ENCODE results near the gene WDFY3.

WDFY3 gene, protein sequence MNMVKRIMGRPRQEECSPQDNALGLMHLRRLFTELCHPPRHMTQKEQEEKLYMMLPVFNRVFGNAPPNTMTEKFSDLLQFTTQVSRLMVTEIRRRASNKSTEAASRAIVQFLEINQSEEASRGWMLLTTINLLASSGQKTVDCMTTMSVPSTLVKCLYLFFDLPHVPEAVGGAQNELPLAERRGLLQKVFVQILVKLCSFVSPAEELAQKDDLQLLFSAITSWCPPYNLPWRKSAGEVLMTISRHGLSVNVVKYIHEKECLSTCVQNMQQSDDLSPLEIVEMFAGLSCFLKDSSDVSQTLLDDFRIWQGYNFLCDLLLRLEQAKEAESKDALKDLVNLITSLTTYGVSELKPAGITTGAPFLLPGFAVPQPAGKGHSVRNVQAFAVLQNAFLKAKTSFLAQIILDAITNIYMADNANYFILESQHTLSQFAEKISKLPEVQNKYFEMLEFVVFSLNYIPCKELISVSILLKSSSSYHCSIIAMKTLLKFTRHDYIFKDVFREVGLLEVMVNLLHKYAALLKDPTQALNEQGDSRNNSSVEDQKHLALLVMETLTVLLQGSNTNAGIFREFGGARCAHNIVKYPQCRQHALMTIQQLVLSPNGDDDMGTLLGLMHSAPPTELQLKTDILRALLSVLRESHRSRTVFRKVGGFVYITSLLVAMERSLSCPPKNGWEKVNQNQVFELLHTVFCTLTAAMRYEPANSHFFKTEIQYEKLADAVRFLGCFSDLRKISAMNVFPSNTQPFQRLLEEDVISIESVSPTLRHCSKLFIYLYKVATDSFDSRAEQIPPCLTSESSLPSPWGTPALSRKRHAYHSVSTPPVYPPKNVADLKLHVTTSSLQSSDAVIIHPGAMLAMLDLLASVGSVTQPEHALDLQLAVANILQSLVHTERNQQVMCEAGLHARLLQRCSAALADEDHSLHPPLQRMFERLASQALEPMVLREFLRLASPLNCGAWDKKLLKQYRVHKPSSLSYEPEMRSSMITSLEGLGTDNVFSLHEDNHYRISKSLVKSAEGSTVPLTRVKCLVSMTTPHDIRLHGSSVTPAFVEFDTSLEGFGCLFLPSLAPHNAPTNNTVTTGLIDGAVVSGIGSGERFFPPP (N-terminal part only)

DNA sequence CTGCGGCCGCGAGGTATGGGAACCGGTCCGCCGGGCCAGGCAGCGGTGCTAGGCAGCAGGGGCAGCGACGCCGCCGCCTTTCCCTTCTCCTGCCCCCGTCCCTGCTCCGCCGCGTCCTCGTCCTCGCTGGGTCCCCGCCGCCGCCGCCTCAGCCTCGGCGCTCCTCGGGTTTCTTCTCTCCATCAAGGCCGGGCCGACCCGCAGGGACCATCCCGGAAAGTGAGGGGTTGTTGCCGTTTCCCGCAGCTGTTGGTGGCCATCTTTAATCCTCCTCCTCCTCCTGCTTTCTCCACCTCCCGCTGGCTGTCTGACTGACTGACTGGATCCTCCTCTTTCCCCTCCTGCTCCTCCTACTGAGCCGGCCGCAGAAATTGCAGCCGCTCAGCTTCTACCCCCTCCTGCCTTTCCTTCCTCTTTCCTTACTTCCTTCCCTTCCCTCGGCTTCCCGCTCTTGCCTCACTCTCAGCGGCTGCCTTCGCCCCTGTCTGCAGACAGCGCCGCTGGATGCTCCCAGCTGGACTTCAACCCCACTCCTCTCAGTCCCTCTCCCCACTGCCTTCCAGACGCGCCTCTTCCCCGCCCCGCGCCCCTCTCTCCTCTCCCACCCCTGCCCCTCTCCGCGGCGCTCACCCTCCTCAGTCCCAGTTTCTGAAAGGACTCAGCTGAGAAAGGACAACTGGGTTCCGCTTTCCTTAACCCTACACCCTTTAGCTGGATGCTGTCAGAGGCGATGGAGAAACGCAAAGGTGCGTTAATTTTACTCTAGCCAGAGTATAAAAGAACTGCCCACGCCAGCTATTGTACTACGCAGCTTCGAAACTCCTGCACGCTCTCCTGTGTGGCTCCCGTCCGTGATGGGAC lies at the start of gene WDFY3:
Gene WDFY3 (minus strand): TSS at position 309 of the 861 bp plus-strand sequence. CDS start 106,099 bp downstream, outside the sequence.
- Histone ChIP-seq H2AFZ (ENCODE audit: low read depth) (peak within 1 kb of the TSS; percentile 91), H4K20me1 (ENCODE audit: insufficient read depth) (no peaks in the 10 kb centered on the region), H3K4me2 (peak within 1 kb of the TSS; percentile 79), H3K27me3 (ENCODE audit: insufficient read depth, low read depth) (no peaks in the 10 kb centered on the region), H3K4me3 (IDR thresholded peaks at IDR 0.05; ENCODE audit: insufficient read depth, low read depth, low read length) (peak within 1 kb of the TSS; percentile 53), H3K9ac (peak within 1 kb of the TSS; percentile 71), H3K79me2 (ENCODE audit: insufficient read depth, low read depth) (peaks cover 22% of the 10 kb centered on the region), H3K4me1 (ENCODE audit: low read depth, poor library complexity, severe bottlenecking) (peaks cover 22% of the 10 kb centered on the region), H3K27ac (peak within 1 kb of the TSS; percentile 23; the same call in 1 of the 2 replicates), H3K36me3 (ENCODE audit: insufficient read depth) (no peaks in the 10 kb centered on the region)
- no peak for TF ChIP-seq CTCF (conservative IDR thresholded peaks at IDR 0.05; ENCODE audit: low read depth, low read length)

DNA sequence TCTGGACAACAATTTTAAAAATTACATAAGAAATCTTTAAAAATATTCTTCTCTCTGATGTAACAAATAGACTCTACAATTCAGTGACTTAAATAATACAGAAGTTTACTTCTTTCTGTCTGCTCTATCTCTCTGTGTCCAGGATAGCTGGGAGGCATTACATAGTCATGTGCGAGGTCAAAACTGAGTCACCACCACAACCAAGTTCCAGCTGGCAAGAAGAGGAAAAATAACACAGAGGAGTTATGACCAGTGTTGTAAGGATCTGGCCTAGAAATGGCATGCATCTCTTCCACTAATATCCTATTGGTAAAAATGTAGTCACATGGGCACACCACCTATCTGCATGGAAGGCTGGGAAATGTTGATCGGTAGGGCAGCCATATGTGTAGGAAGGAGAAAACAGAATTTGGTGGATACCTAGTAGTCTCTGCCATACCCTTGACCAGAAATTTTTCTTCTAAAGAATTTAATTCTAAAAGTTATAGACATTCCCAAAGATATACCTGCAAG lies 39.4 kb upstream of the WDFY3 start:
- Histone ChIP-seq H3K36me3 (ENCODE audit: insufficient read depth) (no peaks in the 10 kb centered on the region), H3K79me2 (ENCODE audit: insufficient read depth, low read depth) (no peaks in the 10 kb centered on the region), H4K20me1 (ENCODE audit: insufficient read depth) (no peaks in the 10 kb centered on the region), H3K9ac (no peak overlapping the region), H3K27ac (no peak overlapping the region), H3K4me2 (no peak overlapping the region), H3K4me1 (ENCODE audit: low read depth, poor library complexity, severe bottlenecking) (no peaks in the 10 kb centered on the region), H3K27me3 (ENCODE audit: insufficient read depth, low read depth) (no peaks in the 10 kb centered on the region), H2AFZ (ENCODE audit: low read depth) (no peak overlapping the region), H3K4me3 (IDR thresholded peaks at IDR 0.05; ENCODE audit: insufficient read depth, low read depth, low read length) (no peak overlapping the region)
- TF ChIP-seq CTCF (conservative IDR thresholded peaks at IDR 0.05; ENCODE audit: low read depth, low read length), result no peak

- no peak overlapping the region for H2AFZ ChIP-seq (ENCODE audit: low read depth)
- TF ChIP-seq CTCF (conservative IDR thresholded peaks at IDR 0.05; ENCODE audit: low read depth, low read length), result no peak
- H4K20me1 ChIP-seq (ENCODE audit: insufficient read depth), result no peaks in the 10 kb centered on the region
- no peak overlapping the region for H3K4me2 ChIP-seq
- H3K27ac ChIP-seq, result no peak overlapping the region
- no peaks in the 10 kb centered on the region for H3K36me3 ChIP-seq (ENCODE audit: insufficient read depth)
- no peak overlapping the region for H3K4me3 ChIP-seq (IDR thresholded peaks at IDR 0.05; ENCODE audit: insufficient read depth, low read depth, low read length)
- H3K27me3 ChIP-seq (ENCODE audit: insufficient read depth, low read depth), result no peaks in the 10 kb centered on the region
- no peaks in the 10 kb centered on the region for H3K4me1 ChIP-seq (ENCODE audit: low read depth, poor library complexity, severe bottlenecking)
- H3K79me2 ChIP-seq (ENCODE audit: insufficient read depth, low read depth), result no peaks in the 10 kb centered on the region
- no peak overlapping the region for H3K9ac ChIP-seq
Measured at GRCh38 chr4:85000343-85000742, 33.9 kb upstream of the WDFY3 start.

Measured in KMS-11 (cell line).